ENCODE measurements around the gene TCF3.

GRCh38 chr19:1584500-1585242, 67.7 kb downstream of the TCF3 start:
- TF ChIP-seq CTCF (IDR thresholded peaks at IDR 0.05; ENCODE audit: low read depth, low read length, missing input control) (no peak), FOXA1 (IDR thresholded peaks at IDR 0.05) (no peak), REST (IDR thresholded peaks at IDR 0.05) (no peak), ATF3 (IDR thresholded peaks at IDR 0.05) (no peak), MAX (IDR thresholded peaks at IDR 0.05) (no peak), ZBTB33 (IDR thresholded peaks at IDR 0.05) (no peak), GABPA (IDR thresholded peaks at IDR 0.05 in 1 of 2, conservative IDR thresholded peaks at IDR 0.05 in 1 of 2) (no peak), RAD21 (IDR thresholded peaks at IDR 0.05) (no peak)
